Panc1 (cell line): ENCODE measurements around the gene BRF1.
"Not testable (repeated sequence)": the region's sequence is repeated elsewhere in the genome, so short reads cannot be mapped to it uniquely, and the experiment has no call there.

Experiments used
- CTCF ChIP-seq: fragments of 450-650 bp; IDR thresholded peaks from 2 replicates; pipeline ENCODE4 v1.5.1; 2017; ENCODE audit warnings: mild to moderate bottlenecking
- REST ChIP-seq, 2 experiments: IDR thresholded peaks; 2 replicates each; pipeline ENCODE4 v1.6.1; 2011 to 2012; ENCODE audit warnings: low read depth in 2 of 2, control low read depth in 1 of 2, low read length in 1 of 2, mild to moderate bottlenecking in 1 of 2, moderate library complexity in 1 of 2; ENCODE audit not compliant: insufficient read depth in 1 of 2

DNA sequence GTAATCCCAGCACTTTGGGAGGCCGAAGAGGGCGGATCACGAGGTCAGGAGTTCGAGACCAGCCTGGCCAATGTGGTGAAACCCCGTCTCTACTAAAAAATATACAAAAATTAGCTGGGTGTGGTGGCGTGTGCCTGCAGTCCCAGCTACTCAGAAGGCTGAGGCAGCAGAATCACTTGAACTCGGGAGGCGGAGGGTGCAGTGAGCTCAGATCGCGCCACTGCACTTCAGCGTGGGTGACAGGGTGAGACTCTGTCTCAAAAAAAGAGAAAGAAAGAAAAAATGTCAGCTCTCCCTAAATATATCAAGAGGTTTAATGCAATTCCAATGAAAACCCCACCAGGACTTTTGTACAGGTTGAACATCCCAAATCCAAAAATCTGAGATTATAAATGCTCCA, 3.5 kb downstream of the BRF1 start:
- not testable (repeated sequence) for TF ChIP-seq CTCF; REST (IDR thresholded peaks at IDR 0.05; ENCODE audit: insufficient read depth in 1 of 2, low read depth in 2 of 2, low read length in 1 of 2)
